ENCODE data around the gene HSPA9.

DNA sequence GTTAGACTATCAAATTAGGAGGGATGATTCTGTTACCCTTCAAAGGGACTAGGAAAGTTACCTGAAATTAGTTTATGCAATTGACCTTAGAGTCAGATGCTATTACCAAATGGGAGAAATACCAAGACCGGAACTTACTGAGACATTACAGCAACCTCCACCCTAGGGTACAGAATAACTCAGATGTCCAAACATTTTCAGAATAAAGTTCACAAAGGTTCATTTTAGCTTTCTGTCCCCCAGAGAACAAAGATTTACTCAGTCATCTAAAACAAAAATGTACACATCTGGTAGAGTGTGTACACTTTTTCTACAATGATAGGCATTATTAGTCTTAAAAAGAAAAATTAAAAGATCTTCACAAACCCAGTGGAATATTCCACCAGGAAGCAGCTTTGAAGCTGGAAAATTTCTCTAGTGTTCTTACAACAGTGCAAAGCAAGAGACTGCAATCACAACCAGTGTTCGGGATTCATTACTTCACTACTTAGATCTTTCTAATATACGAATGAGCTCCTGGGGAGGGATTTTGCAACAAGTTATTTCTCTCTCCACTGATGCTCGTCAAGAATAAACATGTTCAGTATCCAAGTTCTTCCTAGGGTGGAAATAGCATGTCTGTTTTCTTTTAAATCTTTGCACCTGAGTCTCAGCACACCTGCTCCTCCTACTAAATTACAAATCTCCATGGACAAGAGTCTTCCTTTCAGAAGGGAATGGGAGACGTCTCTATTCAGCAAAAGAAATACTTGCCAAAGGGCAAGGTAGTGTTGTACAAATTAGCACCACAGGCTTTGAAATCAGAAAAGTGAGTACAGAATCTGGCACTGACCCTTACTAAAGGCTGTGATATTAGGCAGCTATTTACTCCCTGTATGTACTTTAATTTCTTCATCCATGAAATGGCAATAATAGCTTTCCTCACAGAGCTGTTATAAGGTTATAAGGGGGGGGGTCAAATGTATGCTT, 40.9 kb downstream of the HSPA9 start:
- TF ChIP-seq, protein P1, sequence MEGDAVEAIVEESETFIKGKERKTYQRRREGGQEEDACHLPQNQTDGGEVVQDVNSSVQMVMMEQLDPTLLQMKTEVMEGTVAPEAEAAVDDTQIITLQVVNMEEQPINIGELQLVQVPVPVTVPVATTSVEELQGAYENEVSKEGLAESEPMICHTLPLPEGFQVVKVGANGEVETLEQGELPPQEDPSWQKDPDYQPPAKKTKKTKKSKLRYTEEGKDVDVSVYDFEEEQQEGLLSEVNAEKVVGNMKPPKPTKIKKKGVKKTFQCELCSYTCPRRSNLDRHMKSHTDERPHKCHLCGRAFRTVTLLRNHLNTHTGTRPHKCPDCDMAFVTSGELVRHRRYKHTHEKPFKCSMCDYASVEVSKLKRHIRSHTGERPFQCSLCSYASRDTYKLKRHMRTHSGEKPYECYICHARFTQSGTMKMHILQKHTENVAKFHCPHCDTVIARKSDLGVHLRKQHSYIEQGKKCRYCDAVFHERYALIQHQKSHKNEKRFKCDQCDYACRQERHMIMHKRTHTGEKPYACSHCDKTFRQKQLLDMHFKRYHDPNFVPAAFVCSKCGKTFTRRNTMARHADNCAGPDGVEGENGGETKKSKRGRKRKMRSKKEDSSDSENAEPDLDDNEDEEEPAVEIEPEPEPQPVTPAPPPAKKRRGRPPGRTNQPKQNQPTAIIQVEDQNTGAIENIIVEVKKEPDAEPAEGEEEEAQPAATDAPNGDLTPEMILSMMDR (optimal IDR thresholded peaks at IDR 0.05 in 1 of 3, IDR thresholded peaks at IDR 0.05 in 1 of 3, conservative IDR thresholded peaks at IDR 0.05 in 1 of 3; ENCODE audit: extremely low read depth in 1 of 3, insufficient read depth in 2 of 3, low read length in 3 of 3) = no peak
- no peak for TF ChIP-seq EZH2 (IDR thresholded peaks at IDR 0.05; ENCODE audit: low read length)
